ENCODE results near the gene IFNL3. TPM values are rescaled to one million over a fixed set of nuclear protein-coding genes. Genes with fewer than 3 reads are reported as not detected.

Gene IFNL3
- not detected in 2 replicates for total RNA-seq

DNA sequence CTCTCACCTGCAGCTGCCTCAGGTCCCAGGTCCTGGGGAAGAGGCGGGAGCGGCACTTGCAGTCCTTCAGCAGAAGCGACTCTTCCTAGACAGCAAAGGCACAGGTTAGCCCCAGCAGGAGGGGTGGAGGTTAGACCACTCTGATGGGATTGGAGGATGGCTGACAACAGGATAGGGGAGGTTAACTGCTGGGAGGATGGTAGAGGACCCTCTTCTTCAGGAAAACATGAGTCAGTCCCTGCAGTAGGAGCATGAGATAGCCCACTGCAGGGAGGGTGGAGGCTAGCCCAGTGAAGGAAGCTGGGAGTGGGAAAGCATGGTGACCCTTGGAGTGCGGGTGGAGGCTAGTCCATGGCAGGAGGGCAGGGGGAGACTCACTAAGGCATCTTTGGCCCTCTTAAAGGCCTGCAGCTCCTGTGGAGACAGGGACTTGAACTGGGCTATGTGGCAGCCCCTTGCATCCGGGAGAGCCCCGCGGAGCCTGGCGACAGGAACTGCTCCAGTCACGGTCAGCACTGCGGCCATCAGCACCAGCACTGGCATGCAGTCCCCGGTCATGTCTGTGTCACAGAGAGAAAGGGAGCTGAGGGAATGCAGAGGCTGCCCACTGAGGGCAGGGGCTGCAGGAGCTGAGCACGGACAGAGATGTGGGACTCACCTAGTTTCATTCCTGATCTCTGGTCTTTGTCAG, at the start of gene IFNL3:
TSS of gene IFNL3 (minus strand) at position 597 of the 691 bp plus-strand sequence. CDS start at position 558, 39 bp downstream.

DNA sequence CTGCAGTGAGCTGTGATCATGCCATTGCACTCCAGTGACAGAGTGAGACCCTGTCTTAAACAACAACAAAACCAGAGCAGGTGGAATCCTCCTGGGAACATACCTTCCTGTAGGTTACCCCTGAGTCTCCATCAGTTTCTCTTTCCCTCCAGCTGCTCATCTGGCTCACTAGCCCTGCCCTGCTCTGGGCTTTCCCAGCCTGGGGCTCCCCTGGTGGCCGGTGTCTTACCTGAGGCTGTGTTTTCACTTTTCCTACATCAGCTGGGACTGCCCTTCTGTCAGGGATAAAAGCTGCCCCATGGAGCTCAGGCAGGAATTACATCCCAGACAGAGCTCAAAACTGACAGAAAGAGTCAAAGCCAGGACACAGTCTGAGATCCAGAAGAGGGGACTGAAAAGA, 23.3 kb upstream of the IFNL3 start, which contains the start of gene IFNL2:
TSS of gene IFNL2 (plus strand) at position 312 of the 400 bp plus-strand sequence. CDS start 173 bp downstream, outside the sequence.

DNA sequence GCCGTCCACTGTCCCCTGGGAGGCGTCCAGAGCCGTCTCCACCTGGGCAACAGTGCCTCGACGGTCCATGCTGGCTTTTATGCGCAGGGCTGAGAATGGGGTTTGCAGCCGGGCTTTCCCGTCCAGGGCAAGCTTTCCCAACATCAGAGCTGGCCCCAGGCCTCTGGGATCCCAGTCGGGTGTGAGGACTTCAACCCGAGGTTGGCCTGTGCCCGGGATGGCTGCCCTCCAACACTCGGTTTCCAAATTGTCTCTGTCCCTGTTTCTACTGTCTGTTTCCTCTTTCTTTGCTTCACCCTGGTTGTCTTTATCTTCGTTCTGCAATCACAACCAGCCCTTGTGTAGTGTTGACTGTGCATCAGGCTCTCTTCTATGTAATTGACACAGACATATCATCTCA, 4.0 kb upstream of the IFNL3 start, which contains the start of gene IFNL4:
TSS of gene IFNL4 (minus strand) at position 51 of the 400 bp plus-strand sequence.

DNA sequence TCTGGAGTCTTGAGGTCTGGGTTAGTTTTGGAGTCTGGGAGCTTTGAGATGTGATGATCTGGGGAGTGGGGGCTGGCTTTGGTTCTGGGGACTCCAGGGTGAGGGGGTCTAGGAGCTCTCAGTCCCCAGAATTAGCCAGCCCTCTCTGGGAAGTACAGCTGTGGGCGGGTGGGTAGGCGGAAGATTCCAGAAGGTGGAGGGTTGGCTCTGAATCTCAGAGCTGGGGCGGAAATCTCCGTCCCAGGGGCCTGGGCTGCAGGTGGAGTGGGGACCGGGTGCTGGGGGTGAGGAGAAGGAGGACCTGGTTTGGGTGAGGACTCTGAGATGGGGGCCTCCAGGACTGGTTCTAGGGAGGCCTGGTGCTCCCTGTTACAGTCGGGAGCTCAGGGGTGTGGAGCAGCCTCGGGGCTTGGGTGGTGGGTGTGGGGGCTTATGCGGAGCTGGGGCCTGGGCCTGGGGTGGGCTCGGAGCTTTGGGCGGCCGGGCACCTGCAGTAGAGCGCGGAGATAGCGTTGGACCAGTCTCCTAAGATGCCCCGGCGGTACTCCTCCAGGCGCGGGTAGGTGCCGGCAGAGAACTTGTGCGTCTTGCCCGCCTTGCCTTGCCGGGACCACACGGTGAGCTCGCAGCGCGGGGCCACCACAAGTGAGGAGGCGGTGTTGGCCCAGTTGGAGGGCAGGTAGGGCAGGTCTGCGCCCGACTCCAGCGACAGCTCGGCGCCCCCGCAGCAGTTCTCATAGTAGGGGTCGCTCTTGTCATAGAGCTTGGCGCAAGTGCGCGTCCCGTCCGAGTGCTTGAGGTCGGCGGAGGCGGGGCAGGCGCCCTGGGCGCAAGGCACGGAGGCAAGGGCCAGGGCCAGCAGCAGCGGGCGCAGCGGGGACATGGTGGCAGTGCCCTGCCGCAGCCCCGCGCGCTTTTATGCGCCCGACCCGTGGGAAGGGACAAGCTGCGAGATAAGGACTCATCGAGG, 41.1 kb downstream of the IFNL3 start, which contains the start of gene SYCN:
TSS of gene SYCN (minus strand) at position 892 of the 970 bp plus-strand sequence. CDS start at position 883, 9 bp downstream.

DNA sequence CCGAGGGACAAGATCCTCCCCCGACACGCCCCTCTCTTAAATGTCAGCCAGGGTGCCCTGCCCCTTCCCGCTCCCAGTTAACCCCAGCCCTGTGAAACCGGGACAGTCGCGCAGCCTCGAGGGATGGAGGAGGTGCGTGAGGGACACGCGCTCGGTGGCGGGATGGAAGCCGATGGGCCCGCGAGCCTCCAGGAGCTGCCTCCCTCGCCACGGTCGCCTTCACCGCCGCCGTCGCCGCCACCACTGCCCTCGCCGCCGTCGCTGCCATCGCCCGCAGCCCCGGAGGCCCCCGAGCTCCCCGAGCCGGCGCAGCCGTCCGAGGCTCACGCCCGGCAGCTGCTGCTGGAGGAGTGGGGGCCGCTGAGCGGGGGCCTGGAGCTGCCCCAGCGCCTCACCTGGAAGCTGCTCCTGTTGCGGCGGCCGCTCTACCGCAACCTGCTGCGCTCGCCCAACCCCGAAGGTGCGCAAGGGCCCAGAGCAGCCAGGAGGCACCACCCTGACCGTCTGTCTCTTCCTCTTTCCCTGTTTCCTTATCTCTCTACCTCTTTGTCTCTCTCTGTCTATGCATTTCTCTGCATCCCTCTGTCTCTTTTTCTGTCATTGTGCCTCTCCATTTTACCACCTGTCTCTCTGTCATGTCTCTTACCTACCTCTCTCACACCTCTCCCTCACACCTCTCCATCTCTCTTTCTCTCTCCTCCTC, 47.8 kb downstream of the IFNL3 start, which contains the start of gene NCCRP1:
TSS of gene NCCRP1 (plus strand) at position 105 of the 703 bp plus-strand sequence. CDS start at position 124, 19 bp downstream.

Other genes with a start within 250 kb of the IFNL3 start
- gene FBXO27, start 212.5 kb downstream of the IFNL3 start, total RNA-seq, result 1.8 and 6.7 TPM in 2 replicates
- gene ACP7, start 160.6 kb downstream of the IFNL3 start, total RNA-seq, result not detected in 2 replicates
- gene PAK4, start 119.2 kb downstream of the IFNL3 start, total RNA-seq, result 8.2 and 11.0 TPM in 2 replicates
- gene NCCRP1, start 48.0 kb downstream of the IFNL3 start, total RNA-seq, result 0.13 TPM in 1 of 2 replicates, not detected in the other
- not detected in 2 replicates for gene SYCN, start 40.7 kb downstream of the IFNL3 start, total RNA-seq
- not detected in 2 replicates for gene IFNL4, start 3.9 kb upstream of the IFNL3 start, total RNA-seq
- gene IFNL2, start 23.4 kb upstream of the IFNL3 start, total RNA-seq, result not detected in 2 replicates
- gene IFNL1, start 51.4 kb upstream of the IFNL3 start, total RNA-seq, result not detected in 2 replicates
- 0.11 and 0.13 TPM in 2 replicates for gene LRFN1, start 75.9 kb upstream of the IFNL3 start, total RNA-seq
- not detected in 2 replicates for gene GMFG, start 91.0 kb upstream of the IFNL3 start, total RNA-seq
- gene SAMD4B, start 97.4 kb upstream of the IFNL3 start, total RNA-seq, result 47.0 and 52.7 TPM in 2 replicates
- 30.4 and 38.5 TPM in 2 replicates for gene PAF1, start 146.1 kb upstream of the IFNL3 start, total RNA-seq
- 25.6 and 28.4 TPM in 2 replicates for gene MED29, start 146.4 kb upstream of the IFNL3 start, total RNA-seq
- 14.2 and 24.2 TPM in 2 replicates for gene ZFP36, start 161.8 kb upstream of the IFNL3 start, total RNA-seq
- gene PLEKHG2, start 167.7 kb upstream of the IFNL3 start, total RNA-seq, result 8.8 and 11.6 TPM in 2 replicates
- gene RPS16, start 190.9 kb upstream of the IFNL3 start, total RNA-seq, result 92.2 and 134 TPM in 2 replicates
- 74.3 and 98.4 TPM in 2 replicates for gene SUPT5H, start 200.6 kb upstream of the IFNL3 start, total RNA-seq
- 39.0 and 39.7 TPM in 2 replicates for gene TIMM50, start 235.8 kb upstream of the IFNL3 start, total RNA-seq

Data from articular chondrocyte of knee joint (primary cell).